ENCODE data around the gene ALPP. TPM values are rescaled to one million over a fixed set of nuclear protein-coding genes. Genes with fewer than 3 reads are reported as not detected.

The ALPP gene
- total and polyA plus RNA-seq, 2 donors (not counting 3 experiments of a cell fraction or from before 2014, with no cell fraction given), result not detected

GRCh38 chr2:232385660-232386489, 7.3 kb downstream of the ALPP start:
- Histone ChIP-seq H3K9me1 (replicated peaks; ENCODE audit: control insufficient read depth, extremely low read depth, insufficient read depth, low read length) (no peaks in the 10 kb centered on the region), H3K4me2 (ENCODE audit: insufficient read depth, low read length) (no peak overlapping the region), H3K79me2 (ENCODE audit: control insufficient read depth, insufficient read depth, low read length) (no peaks in the 10 kb centered on the region), H3K36me3 (ENCODE audit: control insufficient read depth in 2 of 2, extremely low read depth in 1 of 2, insufficient read depth in 2 of 2, low read length in 2 of 2) (no peaks in the 10 kb centered on the region), H3K9ac (replicated peaks; ENCODE audit: extremely low read depth, insufficient read depth, low read length) (no peak overlapping the region), H3K4me3 (replicated peaks in 1 of 3; ENCODE audit: insufficient read depth in 1 of 3, low read depth in 1 of 3, low read length in 3 of 3) (no peak overlapping the region), H3K27ac (ENCODE audit: insufficient read depth, low read depth, low read length) (no peak overlapping the region), H2AFZ (ENCODE audit: low read depth, low read length) (no peak overlapping the region), H3K4me1 (ENCODE audit: control insufficient read depth, extremely low read depth, insufficient read depth, low read length) (no peaks in the 10 kb centered on the region), H3K27me3 (ENCODE audit: control insufficient read depth in 2 of 2, insufficient read depth in 2 of 2, low read length in 2 of 2) (peaks cover 73 to 78% of the 10 kb centered on the region in 2 experiments), H3K9me3 (replicated peaks; ENCODE audit: control insufficient read depth, insufficient read depth, low read length) (no peaks in the 10 kb centered on the region), H4K20me1 (replicated peaks; ENCODE audit: control insufficient read depth, extremely low read depth, insufficient read depth, low read length) (no peaks in the 10 kb centered on the region)
- no TSS peak for BruUV-seq (replicated peaks)
- TF ChIP-seq JUN (IDR thresholded peaks at IDR 0.05; ENCODE audit: borderline replicate concordance, insufficient read depth, insufficient read length, low read depth), result no peak
- TF ChIP-seq FOS (IDR thresholded peaks at IDR 0.05; ENCODE audit: borderline replicate concordance, insufficient read depth, low read length), result no peak
- FAIRE-seq, result no peak
- intact Hi-C loops (cut with micrococcal nuclease) (no loop called here), dilution Hi-C loops (cut with MboI; ENCODE audit: extremely low pct_ligation_motif_present, low sequenced_read_pairs) (no loop called here)
- DNase-seq (ENCODE audit: low read depth, low spot score), result peak; percentile 17
- ChIA-PET POLR2A (no interaction called here), CTCF (interaction anchor here (0.7 to 1.4 kb wide), 4 partner anchors 10 to 160 kb away, joined by 3 to 4 read pairs (median 4); no protein-coding TSS in a partner anchor)

GRCh38 chr2:232386490-232386739, 7.9 kb downstream of the ALPP start:
- dilution Hi-C loops (cut with MboI; ENCODE audit: extremely low pct_ligation_motif_present, low sequenced_read_pairs) (no loop called here), intact Hi-C loops (cut with micrococcal nuclease) (no loop called here)
- Histone ChIP-seq H3K4me2 (ENCODE audit: insufficient read depth, low read length) (no peak overlapping the region), H3K27me3 (ENCODE audit: control insufficient read depth in 2 of 2, insufficient read depth in 2 of 2, low read length in 2 of 2) (peaks cover 73 to 79% of the 10 kb centered on the region in 2 experiments), H3K36me3 (ENCODE audit: control insufficient read depth in 2 of 2, extremely low read depth in 1 of 2, insufficient read depth in 2 of 2, low read length in 2 of 2) (no peaks in the 10 kb centered on the region), H3K4me1 (ENCODE audit: control insufficient read depth, extremely low read depth, insufficient read depth, low read length) (no peaks in the 10 kb centered on the region), H3K9me3 (replicated peaks; ENCODE audit: control insufficient read depth, insufficient read depth, low read length) (no peaks in the 10 kb centered on the region), H2AFZ (ENCODE audit: low read depth, low read length) (no peak overlapping the region), H3K9me1 (replicated peaks; ENCODE audit: control insufficient read depth, extremely low read depth, insufficient read depth, low read length) (no peaks in the 10 kb centered on the region), H3K4me3 (replicated peaks in 1 of 3; ENCODE audit: insufficient read depth in 1 of 3, low read depth in 1 of 3, low read length in 3 of 3) (no peak overlapping the region), H4K20me1 (replicated peaks; ENCODE audit: control insufficient read depth, extremely low read depth, insufficient read depth, low read length) (no peaks in the 10 kb centered on the region), H3K27ac (ENCODE audit: insufficient read depth, low read depth, low read length) (no peak overlapping the region), H3K9ac (replicated peaks; ENCODE audit: extremely low read depth, insufficient read depth, low read length) (no peak overlapping the region), H3K79me2 (ENCODE audit: control insufficient read depth, insufficient read depth, low read length) (no peaks in the 10 kb centered on the region)
- DNase-seq (ENCODE audit: low read depth, low spot score) (no peak), FAIRE-seq (no peak)
- TF ChIP-seq CTCF (IDR thresholded peaks at IDR 0.05; ENCODE audit: extremely low read depth in 1 of 2, insufficient read depth in 1 of 2, low read depth in 1 of 2, low read length in 2 of 2) (no peak), MAX (IDR thresholded peaks at IDR 0.05; ENCODE audit: insufficient read depth, insufficient read length) (no peak), JUN (IDR thresholded peaks at IDR 0.05; ENCODE audit: borderline replicate concordance, insufficient read depth, insufficient read length, low read depth) (no peak), POLR2A (IDR thresholded peaks at IDR 0.05; ENCODE audit: low read depth, low read length) (no peak), MYC (IDR thresholded peaks at IDR 0.05; ENCODE audit: low read depth, low read length) (no peak), GATA2 (IDR thresholded peaks at IDR 0.05; ENCODE audit: insufficient read depth, insufficient read length, low read depth, low read length) (no peak), EZH2 (IDR thresholded peaks at IDR 0.05; ENCODE audit: borderline replicate concordance, low read depth, low read length, severe bottlenecking) (no peak), POLR2AphosphoS5 (IDR thresholded peaks at IDR 0.05; ENCODE audit: insufficient read depth, low read depth, low read length) (no peak), FOS (IDR thresholded peaks at IDR 0.05; ENCODE audit: borderline replicate concordance, insufficient read depth, low read length) (no peak)
- ChIA-PET POLR2A (no interaction called here), CTCF (interaction anchor here (0.7 to 1.4 kb wide), 3 partner anchors 10 to 160 kb away, joined by 3 to 4 read pairs (median 4); no protein-coding TSS in a partner anchor)
- BruUV-seq (replicated peaks), result no TSS peak
